HepG2 (cell line): ENCODE results near the gene RHCE. TPM values are rescaled to one million over a fixed set of nuclear protein-coding genes. Genes with fewer than 3 reads are reported as not detected.
A peak's percentile ranks its signal among the peaks of the same experiment; 100 is the strongest.
"Not testable (repeated sequence)": the region's sequence is repeated elsewhere in the genome, so short reads cannot be mapped to it uniquely, and the experiment has no call there.

Source experiments
- ATAC-seq: fragments of 200-7000 bp; cut with Tn5 transposase; 3 replicates; pipeline ENCODE4 v1.9.1; 2020; ENCODE audit warnings: mild to moderate bottlenecking, moderate library complexity
- BruUV-seq: library from RNA; stranded (reverse); fragments of 400-500 nt; replicated peaks from 2 replicates; lab custom pipeline; 2021; lab: Mats Ljungman, UMichigan
- CTCF ChIA-PET: fragments of 300-600 bp; formaldehyde crosslinking; extraction: SDS; loops from one replicate; lab custom pipeline; 2021; ENCODE audit warnings: low total read pairs, inconsistent platforms, low intra/inter-chr PET ratio; lab: Yijun Ruan, JAX
- POLR2A ChIA-PET: fragments of 350-600 bp; sonication (Branson Sonifier 250); formaldehyde crosslinking; loops from one replicate; lab custom pipeline; 2020; ENCODE audit warnings: antibody characterized with exemption, inconsistent platforms; lab: Yijun Ruan, JAX
- DNase-seq: peaks from one replicate; pipeline ENCODE4 v3.0.0-alpha.2; 2015; ENCODE audit warnings: low spot score
- FAIRE-seq: peaks from 3 replicates; lab custom pipeline; 2011; peaks lifted over from hg19 to GRCh38; lab: Jason Lieb, UNC
- H2AFZ ChIP-seq: one replicate; pipeline ENCODE4 v1.6.1; 2011; ENCODE audit warnings: low read length, inconsistent platforms
- H3K27ac ChIP-seq: fragments of 300-600 bp; 3 replicates; pipeline ENCODE4 v1.8.0; 2011; ENCODE audit warnings: mixed run types, mild to moderate bottlenecking, mixed read lengths, low read length, inconsistent platforms; ENCODE audit not compliant: insufficient read depth; ENCODE audit errors: extremely low read length
- H3K27me3 ChIP-seq, 2 experiments: fragments of 200-600 bp in 1 of 2; 2 replicates in 1 of 2; 3 replicates in 1 of 2; pipeline versions ENCODE4 v1.6.0 to v1.8.0; 2011; ENCODE audit warnings: low read length in 2 of 2, mild to moderate bottlenecking in 2 of 2, moderate library complexity in 2 of 2, inconsistent platforms in 1 of 2; ENCODE audit not compliant: insufficient read depth in 2 of 2, control insufficient read depth in 1 of 2
- H3K36me3 ChIP-seq, 2 experiments: fragments of 200-600 bp in 1 of 2; replicated peaks in 1 of 2; 2 replicates in 1 of 2; 3 replicates in 1 of 2; pipeline versions ENCODE4 v1.5.1 to v1.8.0; 2011; ENCODE audit warnings: low read length in 2 of 2, inconsistent platforms in 1 of 2; ENCODE audit not compliant: insufficient read depth in 2 of 2, control insufficient read depth in 1 of 2
- H3K4me1 ChIP-seq: 2 replicates; pipeline ENCODE4 v1.5.1; 2012; ENCODE audit warnings: low read length, inconsistent platforms; ENCODE audit not compliant: insufficient read depth
- H3K4me2 ChIP-seq: 2 replicates; pipeline ENCODE4 v1.6.0; 2011; ENCODE audit warnings: low read depth, low read length, inconsistent platforms
- H3K4me3 ChIP-seq, 3 experiments: fragments of 200-600 bp in 1 of 3; sonication (generic), shearing (Covaris generic) in 1 of 3; replicated peaks in 1 of 3; 2 replicates each; pipeline ENCODE4 v1.5.1; 2011 to 2016; ENCODE audit warnings: low read length in 3 of 3, inconsistent platforms in 2 of 3, low read depth in 2 of 3, mild to moderate bottlenecking in 2 of 3, control low read depth in 1 of 3, mixed read lengths in 1 of 3; ENCODE audit not compliant: insufficient read depth in 1 of 3
- H3K79me2 ChIP-seq: one replicate; pipeline ENCODE4 v1.6.1; 2011; ENCODE audit warnings: low read length, inconsistent platforms; ENCODE audit not compliant: insufficient read depth
- H3K9ac ChIP-seq: 2 replicates; pipeline ENCODE4 v1.6.0; 2011; ENCODE audit warnings: mild to moderate bottlenecking, low read depth, low read length, inconsistent platforms; ENCODE audit not compliant: insufficient read depth
- H3K9me3 ChIP-seq: 2 replicates; pipeline ENCODE4 v1.5.1; 2012; ENCODE audit warnings: mild to moderate bottlenecking, low read length
- H4K20me1 ChIP-seq: 2 replicates; pipeline ENCODE4 v1.6.0; 2011; ENCODE audit warnings: inconsistent platforms, mild to moderate bottlenecking, low read length, moderate library complexity; ENCODE audit not compliant: insufficient read depth
- ADNP ChIP-seq: sonication (generic); formaldehyde crosslinking; IDR thresholded peaks from 2 replicates; pipeline ENCODE4 v1.4.0; 2020; ENCODE audit warnings: missing genetic modification reagents
- CREB1 ChIP-seq, 2 experiments: fragments of 450-650 bp in 1 of 2; IDR thresholded peaks; 2 replicates each; pipeline ENCODE4 v1.6.1; 2016 to 2017; ENCODE audit warnings: control low read depth in 1 of 2, mild to moderate bottlenecking in 1 of 2, missing compliant biosample characterization in 1 of 2, missing genetic modification characterization in 1 of 2
- CTCF ChIP-seq: sonication (generic); formaldehyde crosslinking; IDR thresholded peaks from 2 replicates; pipeline ENCODE4 v1.5.0; 2020; ENCODE audit warnings: mild to moderate bottlenecking, missing genetic modification reagents, moderate library complexity
- GLMP ChIP-seq: sonication (generic); formaldehyde crosslinking; IDR thresholded peaks from 2 replicates; pipeline ENCODE4 v1.9.0; 2021; ENCODE audit warnings: missing genetic modification reagents, mild to moderate bottlenecking, borderline replicate concordance
- MIXL1 ChIP-seq: IDR thresholded peaks from 2 replicates; pipeline ENCODE4 v1.6.1; 2016
- ZBTB21 ChIP-seq: sonication (generic); formaldehyde crosslinking; IDR thresholded peaks from 2 replicates; pipeline ENCODE4 v1.4.0; 2020; ENCODE audit warnings: missing genetic modification reagents
- ZNF547 ChIP-seq: sonication (generic); formaldehyde crosslinking; IDR thresholded peaks from 2 replicates; pipeline ENCODE4 v1.5.1; 2020; ENCODE audit warnings: mild to moderate bottlenecking, missing genetic modification reagents
- WGBS: methylation state at CpG from one replicate; pipeline ENCODE4 v1.1.6; 2017; ENCODE audit warnings: low lambda C conversion rate; 5-methylcytosine and 5-hydroxymethylcytosine counted together
- in situ Hi-C: cut with HindIII; loops from 2 replicates; pipeline ENCODE4 v1.10.0; 2017; ENCODE audit warnings: low pct_unique_long_range_greater_than_20kb; ENCODE audit not compliant: extremely low pct_ligation_motif_present
- intact Hi-C: fragments of 100-400 bp; cut with micrococcal nuclease; formaldehyde crosslinking; loops from one replicate; pipeline ENCODE4 v1.10.0; 2022; ENCODE audit not compliant: unreplicated experiment
- polyA plus RNA-seq, 8 experiments: library from polyadenylated mRNA; depleted of rRNA in 3 of 8; stranded (reverse) in 7 of 8; unstranded in 1 of 8; fragments of >200 nt; fragmentation: Illumina TruSeq in 4 of 8; extraction: Trizol in 4 of 8; gene quantifications; 2 replicates each; pipeline versions ENCODE4 v1.2.1 to v1.2.3, GENCODE V29; 2011 to 2016; ENCODE audit warnings: low read depth in 4 of 8, missing spikeins in 1 of 8, mixed read lengths in 1 of 8; ENCODE audit not compliant: insufficient read depth in 1 of 8
- total RNA-seq, 5 experiments: library from RNA; depleted of rRNA; stranded (reverse); fragments of >200 nt; fragmentation: Illumina TruSeq; extraction: Trizol; gene quantifications; 2 replicates each; pipeline ENCODE4 v1.2.3, GENCODE V29; 2016; ENCODE audit warnings: low read depth in 1 of 5
- TF ChIP-seq, protein P1 (sequence below): sonication (generic); formaldehyde crosslinking; IDR thresholded peaks from 2 replicates; pipeline ENCODE4 v1.5.1; 2020; ENCODE audit warnings: missing genetic modification reagents, mild to moderate bottlenecking, borderline replicate concordance

Gene RHCE
- total and polyA plus RNA-seq, 2 of the 13 experiments (the other 11 are each of a cell fraction or from before 2014, with no cell fraction given) = 0.30 TPM; not detected in 1

DNA sequence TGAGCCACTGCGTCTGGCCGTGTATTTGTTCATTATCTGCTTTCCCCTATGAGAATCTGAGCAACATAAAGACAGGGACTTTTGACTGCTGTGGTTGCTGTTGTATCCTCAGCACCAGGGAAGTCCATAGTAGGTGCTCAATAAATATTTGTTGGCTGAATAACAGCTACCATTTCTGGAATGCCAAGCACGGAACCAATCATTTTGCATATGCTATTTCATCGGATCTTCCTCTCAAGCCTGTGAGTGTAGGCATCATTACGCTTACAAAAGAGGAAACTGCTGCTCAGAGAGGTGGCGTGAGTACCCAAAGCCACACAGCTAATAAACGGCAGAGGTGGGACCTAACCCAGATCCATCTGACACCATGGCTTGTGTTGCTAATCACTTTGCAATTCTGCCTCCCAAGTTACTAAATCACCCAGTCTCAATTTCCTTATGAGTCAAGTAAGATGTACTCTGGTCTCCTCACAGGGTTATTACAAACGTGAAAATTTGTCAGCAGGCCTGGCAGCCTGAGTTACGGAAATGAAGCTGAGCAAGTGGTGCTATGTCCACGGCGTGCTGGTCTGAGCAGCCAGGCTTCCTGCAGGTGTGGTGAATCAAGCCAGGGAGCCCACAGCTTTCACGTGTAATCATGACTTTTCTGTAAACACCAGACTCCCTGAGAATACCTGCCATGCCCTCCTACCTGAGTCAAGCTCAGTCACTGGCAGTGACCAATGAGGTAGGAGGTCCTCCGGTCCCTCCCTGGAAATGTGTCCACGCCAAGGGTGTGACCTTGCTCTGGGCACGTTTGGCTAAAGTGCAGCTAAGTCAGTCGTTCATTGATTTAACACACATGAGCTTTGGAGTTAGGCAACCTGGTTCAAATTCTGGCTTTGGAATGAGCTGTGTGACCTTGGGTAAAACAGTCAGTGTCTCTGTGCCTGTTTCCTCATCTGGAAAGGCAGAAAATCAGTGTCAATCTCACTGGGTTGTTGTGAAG is 4.8 kb upstream of the RHCE start (continued):
- TF ChIP-seq MIXL1 (CRISPR knock-in tag) = 0 out of 2 replicates have a peak, but pooled peaks have one; percentile 25
- TF ChIP-seq GLMP (CRISPR knock-in tag) = no peak
- no peak for TF ChIP-seq ZNF547
- no peak for TF ChIP-seq ZBTB21 (CRISPR knock-in tag)
- peak; percentile 59; the same call in 1 of the 2 replicates for TF ChIP-seq ADNP (CRISPR knock-in tag)
- TF ChIP-seq CTCF (CRISPR knock-in tag) = no peak
- no peak for TF ChIP-seq CREB1 (IDR thresholded peaks at IDR 0.05)
- TF ChIP-seq CREB1 (CRISPR knock-in tag; IDR thresholded peaks at IDR 0.05) = peak; percentile 58
- TF ChIP-seq, protein P1, sequence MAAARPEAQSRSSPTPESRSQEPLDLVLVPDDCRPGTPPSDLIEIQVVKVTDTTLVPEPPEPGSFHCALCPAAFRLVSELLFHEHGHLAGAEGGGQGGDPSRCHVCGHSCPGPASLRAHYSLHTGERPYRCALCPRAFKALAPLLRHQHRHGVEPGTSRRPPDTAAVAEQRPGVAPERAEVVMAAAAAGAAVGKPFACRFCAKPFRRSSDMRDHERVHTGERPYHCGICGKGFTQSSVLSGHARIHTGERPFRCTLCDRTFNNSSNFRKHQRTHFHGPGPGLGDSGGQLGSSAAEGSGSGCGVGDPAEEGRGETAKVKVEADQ (CRISPR knock-in tag) = no peak

GRCh38 chr1:25423206-25423605 is 2.6 kb upstream of the RHCE start:
- H3K79me2 ChIP-seq, BruUV-seq, H3K27me3 ChIP-seq, ATAC-seq, intact Hi-C loops, H3K4me3 ChIP-seq, H3K4me2 ChIP-seq, H2AFZ ChIP-seq, H4K20me1 ChIP-seq, H3K9me3 ChIP-seq, CTCF ChIA-PET, H3K9ac ChIP-seq, FAIRE-seq, DNase-seq, H3K36me3 ChIP-seq, H3K27ac ChIP-seq: not testable (repeated sequence)
- 67% methylated on average over 6 of the region's 6 CpGs for WGBS
- POLR2A ChIA-PET = interaction anchor here (0.9 kb wide), 1 partner anchor 120 kb away, joined by 3 read pairs; the partner anchor contains the start of gene LDLRAP1
- H3K4me1 ChIP-seq = peaks cover 15% of the 10 kb centered on the region
- in situ Hi-C loops = loop anchor here (25.0 kb wide), 1 partner anchor 89 kb away; no protein-coding TSS in a partner anchor

DNA sequence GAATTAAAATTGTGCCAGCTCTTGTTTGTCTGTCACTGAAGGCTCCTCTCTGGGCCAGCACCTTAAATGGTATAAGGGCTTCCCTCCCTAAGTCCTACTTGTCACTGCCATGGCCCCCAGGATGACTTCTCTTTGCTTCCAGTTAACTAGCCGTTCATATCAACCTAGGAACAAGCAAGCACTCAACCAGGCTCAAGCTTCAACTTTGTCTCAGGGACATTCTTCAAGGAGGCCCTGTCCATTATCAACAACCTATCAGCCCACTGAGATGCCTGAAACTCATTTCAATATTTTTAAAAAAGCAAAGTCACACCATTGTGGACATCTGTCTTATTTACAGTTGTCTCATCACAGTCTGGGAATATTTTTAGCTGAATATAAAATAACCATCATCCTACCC is 1.3 kb downstream of the RHCE start:
- H2AFZ ChIP-seq, ATAC-seq, H3K4me1 ChIP-seq, H3K79me2 ChIP-seq, H3K4me2 ChIP-seq, H3K27ac ChIP-seq, H3K4me3 ChIP-seq, CTCF ChIA-PET, H3K36me3 ChIP-seq, H3K9ac ChIP-seq, H3K27me3 ChIP-seq, H3K9me3 ChIP-seq, H4K20me1 ChIP-seq, BruUV-seq, DNase-seq, POLR2A ChIA-PET, FAIRE-seq: not testable (repeated sequence)
- intact Hi-C loops = loop anchor here (10.0 kb wide), 1 partner anchor 135 kb away; no protein-coding TSS in a partner anchor
- WGBS = 80% methylated on average over 1 of the region's 1 CpG
- in situ Hi-C loops = loop anchor here (25.0 kb wide), 1 partner anchor 93 kb away; no protein-coding TSS in a partner anchor
